ENCODE data around the gene SLC41A3.

Gene SLC41A3

GRCh38 chr3:125959317-125960065 lies 124.4 kb downstream of the SLC41A3 start:
- CTCF ChIA-PET, result no interaction called here
- Histone ChIP-seq H3K36me3 (ENCODE audit: control insufficient read depth in 2 of 2, insufficient read depth in 1 of 2, low read length in 2 of 2) (no peaks in the 10 kb centered on the region), H3K4me3 (ENCODE audit: low read depth, low read length) (no peak overlapping the region), H3K27ac (ENCODE audit: extremely low read depth, low read depth, low read length) (no peak overlapping the region), H3K4me1 (ENCODE audit: control insufficient read depth, insufficient read depth, low read length) (no peaks in the 10 kb centered on the region), H3K9me3 (ENCODE audit: control insufficient read depth, insufficient read depth, low read depth, low read length) (no peaks in the 10 kb centered on the region)
- TF ChIP-seq ZNF558 (tag by site-specific recombination; IDR thresholded peaks at IDR 0.05) (no peak), ZNF24 (tag by site-specific recombination; IDR thresholded peaks at IDR 0.05) (no peak), IKZF3 (tag by site-specific recombination; IDR thresholded peaks at IDR 0.05) (no peak), HIC1 (tag by site-specific recombination; IDR thresholded peaks at IDR 0.05) (no peak), MYNN (tag by site-specific recombination; IDR thresholded peaks at IDR 0.05; ENCODE audit: borderline replicate concordance) (no peak), ZNF341 (tag by site-specific recombination; IDR thresholded peaks at IDR 0.05; ENCODE audit: low read depth) (no peak), ZNF48 (tag by site-specific recombination; IDR thresholded peaks at IDR 0.05) (no peak), ZNF639 (tag by site-specific recombination; IDR thresholded peaks at IDR 0.05) (no peak), SCRT1 (tag by site-specific recombination; IDR thresholded peaks at IDR 0.05; ENCODE audit: borderline replicate concordance) (no peak), ZNF621 (tag by site-specific recombination; IDR thresholded peaks at IDR 0.05) (no peak), ZNF549 (tag by site-specific recombination; IDR thresholded peaks at IDR 0.05) (no peak), SETDB1 (IDR thresholded peaks at IDR 0.05; ENCODE audit: insufficient read length, low read length) (no peak)
- POLR2A ChIA-PET, result no interaction called here

GRCh38 chr3:125958511-125959316 lies 125.2 kb downstream of the SLC41A3 start:
- ChIA-PET CTCF (no interaction called here), POLR2A (no interaction called here)
- H3K27ac ChIP-seq (ENCODE audit: extremely low read depth, low read depth, low read length), result no peak overlapping the region
- H3K9me3 ChIP-seq (ENCODE audit: control insufficient read depth, insufficient read depth, low read depth, low read length), result no peaks in the 10 kb centered on the region
- no peak overlapping the region for H3K4me3 ChIP-seq (ENCODE audit: low read depth, low read length)
- no peaks in the 10 kb centered on the region for H3K4me1 ChIP-seq (ENCODE audit: control insufficient read depth, insufficient read depth, low read length)
- no peaks in the 10 kb centered on the region for H3K36me3 ChIP-seq (ENCODE audit: control insufficient read depth in 2 of 2, insufficient read depth in 1 of 2, low read length in 2 of 2)
- TF ChIP-seq ZNF221 (tag by site-specific recombination; IDR thresholded peaks at IDR 0.05; ENCODE audit: borderline replicate concordance), result no peak
- no peak for TF ChIP-seq ZNF530 (tag by site-specific recombination; IDR thresholded peaks at IDR 0.05; ENCODE audit: low read depth)
- TF ChIP-seq ZFP37 (tag by site-specific recombination; IDR thresholded peaks at IDR 0.05), result no peak
- no peak for TF ChIP-seq ZNF311 (tag by site-specific recombination; IDR thresholded peaks at IDR 0.05; ENCODE audit: borderline replicate concordance)
- TF ChIP-seq GLIS2 (tag by site-specific recombination; IDR thresholded peaks at IDR 0.05), result no peak
- no peak for TF ChIP-seq ZNF785 (tag by site-specific recombination; IDR thresholded peaks at IDR 0.05)
- no peak for TF ChIP-seq MZF1 (tag by site-specific recombination; IDR thresholded peaks at IDR 0.05; ENCODE audit: borderline replicate concordance)
- no peak for TF ChIP-seq ZNF692 (tag by site-specific recombination; IDR thresholded peaks at IDR 0.05)
- TF ChIP-seq ZNF558 (tag by site-specific recombination; IDR thresholded peaks at IDR 0.05), result no peak
- no peak for TF ChIP-seq ZNF341 (tag by site-specific recombination; IDR thresholded peaks at IDR 0.05; ENCODE audit: low read depth)
- TF ChIP-seq SCRT2 (tag by site-specific recombination; IDR thresholded peaks at IDR 0.05), result no peak
- TF ChIP-seq ZNF518A (tag by site-specific recombination; conservative IDR thresholded peaks at IDR 0.05; ENCODE audit: low read depth), result no peak

All from HEK293 (cell line).